Natural killer cell treated with Interleukin-12 subunit alpha and Interleukin-12 subunit beta and Interleukin-15 and Interleukin-18, amount 100 ng/mL, for 72 hours (primary cell): ENCODE results near the gene PRKG1. TPM values are rescaled to one million over a fixed set of nuclear protein-coding genes. Genes with fewer than 3 reads are reported as not detected.

Experiments used
- ATAC-seq, 2 donors: fragments of 150-1000 bp; cut with Tn5 transposase in 1 of 2; sonication (Bioruptor Pico), chemical (Tn5 transposase) in 1 of 2; 2 replicates each; pipeline ENCODE4 v1.10.0; 2021
- DNase-seq: peaks from one replicate; pipeline ENCODE4 v3.0.0; 2022; ENCODE audit warnings: low spot score
- H3K27ac Mint-ChIP-seq, 2 donors: 1 replicate in 1 of 2; 2 replicates in 1 of 2; pipeline ENCODE4 v1.8.0; 2022; ENCODE audit warnings: mixed read lengths in 2 of 2, mild to moderate bottlenecking in 1 of 2, moderate library complexity in 1 of 2
- H3K27me3 Mint-ChIP-seq, 2 donors: 1 replicate in 1 of 2; 2 replicates in 1 of 2; pipeline ENCODE4 v1.8.0; 2022; ENCODE audit warnings: mixed read lengths in 2 of 2
- H3K36me3 Mint-ChIP-seq: one replicate; pipeline ENCODE4 v1.8.0; 2022; ENCODE audit warnings: mixed read lengths
- H3K4me1 Mint-ChIP-seq, 2 donors: 1 replicate in 1 of 2; 2 replicates in 1 of 2; pipeline ENCODE4 v1.8.0; 2022; ENCODE audit warnings: low read depth in 2 of 2, mixed read lengths in 2 of 2, mild to moderate bottlenecking in 1 of 2
- H3K4me3 Mint-ChIP-seq: one replicate; pipeline ENCODE4 v1.8.0; 2022; ENCODE audit warnings: mixed read lengths
- H3K9me3 Mint-ChIP-seq: 2 replicates; pipeline ENCODE4 v1.8.0; 2022; ENCODE audit warnings: mixed read lengths
- total RNA-seq, 2 donors: library from RNA; stranded (reverse); gene quantifications; one replicate each; pipeline ENCODE4 v1.2.3, GENCODE V29; 2022

PRKG1 gene
- total RNA-seq, 2 donors from 2014 or later = 0.10 TPM; not detected in 1

DNA sequence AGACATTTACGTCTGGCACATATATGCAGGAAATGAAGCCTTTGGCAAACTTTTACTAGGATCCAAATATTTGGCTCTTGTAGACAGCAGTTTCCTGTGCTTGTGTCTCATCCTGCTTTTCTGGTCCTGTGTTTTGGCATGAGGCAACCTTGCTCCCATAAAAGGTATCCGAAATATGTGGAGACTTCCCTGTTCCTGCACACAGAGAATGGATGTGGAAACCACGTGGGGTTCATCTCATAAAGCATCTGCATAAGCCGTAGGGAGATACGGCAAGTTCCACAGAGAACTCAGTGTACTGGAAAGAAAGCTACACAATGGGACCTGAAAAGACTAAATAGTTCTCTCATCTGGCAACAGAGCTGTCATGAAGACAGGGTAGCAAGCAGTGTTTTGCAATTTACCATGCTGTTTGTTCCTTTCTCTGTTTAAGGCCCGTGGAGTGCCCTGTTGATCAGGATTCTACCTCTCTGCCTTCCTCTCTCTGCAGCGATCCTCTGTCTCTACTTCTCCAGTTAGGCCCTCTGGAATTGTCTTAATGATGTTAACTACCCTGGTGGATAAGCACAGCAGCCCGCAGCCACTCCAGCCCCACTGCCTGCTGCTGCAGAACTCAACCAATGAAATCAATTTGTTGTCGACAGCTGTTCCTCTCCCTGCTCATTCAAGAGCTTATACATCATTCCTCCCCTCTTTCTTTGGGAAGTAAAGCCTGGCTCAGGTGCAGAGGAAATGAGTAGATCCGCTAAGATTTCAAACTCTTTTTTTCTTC lies 331.5 kb downstream of the PRKG1 start:
- Mint-ChIP-seq H3K4me3 (no peak overlapping the region), H3K36me3 (no peaks in the 10 kb centered on the region)

DNA sequence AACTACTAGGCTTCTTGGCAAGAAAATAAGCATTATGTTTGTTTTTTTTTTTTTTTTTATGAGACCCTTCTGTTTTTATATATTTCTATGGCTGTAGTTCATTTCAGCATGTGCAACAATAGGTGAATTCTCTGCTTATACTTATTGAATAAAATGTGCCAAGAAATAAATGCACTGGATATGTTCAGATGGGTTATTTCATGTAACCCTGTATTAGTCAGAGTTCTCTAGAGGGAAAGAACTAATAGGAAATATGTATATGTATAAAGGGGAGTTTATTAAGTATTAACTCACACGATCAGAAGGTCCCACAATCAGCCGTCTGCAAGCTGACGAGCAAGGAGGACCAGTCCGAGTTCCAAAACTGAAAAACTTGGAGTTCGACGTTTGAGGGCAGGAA lies 332.3 kb downstream of the PRKG1 start:
- H3K4me1 Mint-ChIP-seq = no peaks in the 10 kb centered on the region
- no peaks in the 10 kb centered on the region for H3K9me3 Mint-ChIP-seq
- no peak overlapping the region for H3K27ac Mint-ChIP-seq
- DNase-seq = no peak
- no peak overlapping the region for H3K4me3 Mint-ChIP-seq
- no peak for ATAC-seq
- no peaks in the 10 kb centered on the region for H3K27me3 Mint-ChIP-seq
- no peaks in the 10 kb centered on the region for H3K36me3 Mint-ChIP-seq

More for the DNA sequence above, 331.5 kb downstream of the PRKG1 start:
- DNase-seq = no peak
- no peak for ATAC-seq
- Mint-ChIP-seq H3K9me3 (no peaks in the 10 kb centered on the region), H3K4me1 (no peaks in the 10 kb centered on the region), H3K27ac (no peak overlapping the region), H3K27me3 (no peaks in the 10 kb centered on the region)

DNA sequence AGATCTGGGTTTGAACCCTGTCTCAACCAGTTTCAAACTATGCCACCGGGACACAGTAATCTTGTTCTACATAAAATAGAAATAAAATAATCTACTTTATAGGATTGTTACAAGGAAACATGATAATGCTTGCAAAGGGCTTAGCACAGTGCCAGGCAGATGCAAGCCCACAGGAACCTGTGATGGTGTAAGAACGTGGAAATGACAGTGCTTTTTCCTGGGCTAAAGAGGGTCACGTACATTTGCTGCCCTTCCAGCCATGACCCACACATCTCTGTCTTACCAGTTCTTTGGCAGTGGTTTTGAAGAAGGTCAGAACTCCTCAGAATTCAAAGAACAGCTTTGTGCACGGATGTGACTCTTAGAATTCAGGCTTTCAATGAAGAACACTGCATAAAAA lies 342.2 kb downstream of the PRKG1 start:
- no peaks in the 10 kb centered on the region for H3K36me3 Mint-ChIP-seq
- H3K27me3 Mint-ChIP-seq = no peaks in the 10 kb centered on the region
- no peaks in the 10 kb centered on the region for H3K4me1 Mint-ChIP-seq
- no peak overlapping the region for H3K4me3 Mint-ChIP-seq
- no peak overlapping the region for H3K27ac Mint-ChIP-seq
- ATAC-seq (no peak), DNase-seq (no peak)
- H3K9me3 Mint-ChIP-seq = no peaks in the 10 kb centered on the region

DNA sequence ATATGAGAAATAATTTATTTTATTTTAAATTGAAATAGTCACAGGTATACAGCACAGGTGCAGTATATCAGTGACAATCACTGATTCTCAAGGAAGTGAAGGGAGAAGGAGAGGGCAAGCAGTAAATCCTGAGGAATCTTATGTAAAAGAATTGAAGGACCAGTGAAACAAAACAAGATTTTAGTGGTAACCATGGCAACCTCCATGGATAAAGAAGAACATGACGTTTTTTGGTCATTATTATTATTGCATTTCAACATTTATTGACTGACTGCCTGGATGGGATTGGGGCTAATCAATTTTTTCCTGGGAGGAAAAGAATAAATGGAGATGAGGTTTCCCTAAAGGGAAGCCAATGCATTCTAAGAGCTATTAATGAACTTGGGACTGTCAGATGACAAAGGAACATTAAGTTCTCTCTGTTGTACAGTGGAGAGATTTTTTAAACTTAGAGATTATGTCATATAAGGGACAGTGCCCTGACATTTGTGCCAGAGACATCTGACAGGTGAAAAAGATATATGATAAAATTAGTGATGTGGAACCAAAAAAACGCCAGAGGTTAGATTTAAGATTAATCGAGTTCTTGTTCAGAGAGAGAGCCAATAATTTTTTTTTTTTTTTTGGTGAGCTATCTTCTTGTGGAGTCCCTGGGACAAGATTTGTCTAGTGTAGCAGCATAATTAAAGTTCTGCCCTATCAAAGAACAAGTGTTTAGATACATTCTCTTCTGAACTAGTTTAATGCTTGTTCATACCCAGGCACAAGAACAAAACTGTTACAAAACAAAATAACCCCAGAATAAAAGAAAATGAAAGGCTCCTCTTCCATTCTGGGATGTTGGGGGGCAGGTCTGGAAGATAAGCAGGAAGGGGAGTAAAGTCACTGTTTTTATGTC lies 345.2 kb downstream of the PRKG1 start:
- Mint-ChIP-seq H3K36me3 (no peaks in the 10 kb centered on the region), H3K9me3 (no peaks in the 10 kb centered on the region), H3K4me1 (peaks cover 0 to 3% of the 10 kb centered on the region in 2 donors), H3K4me3 (no peak overlapping the region), H3K27me3 (no peaks in the 10 kb centered on the region), H3K27ac (no peak overlapping the region)
- DNase-seq (no peak), ATAC-seq (no peak)

DNA sequence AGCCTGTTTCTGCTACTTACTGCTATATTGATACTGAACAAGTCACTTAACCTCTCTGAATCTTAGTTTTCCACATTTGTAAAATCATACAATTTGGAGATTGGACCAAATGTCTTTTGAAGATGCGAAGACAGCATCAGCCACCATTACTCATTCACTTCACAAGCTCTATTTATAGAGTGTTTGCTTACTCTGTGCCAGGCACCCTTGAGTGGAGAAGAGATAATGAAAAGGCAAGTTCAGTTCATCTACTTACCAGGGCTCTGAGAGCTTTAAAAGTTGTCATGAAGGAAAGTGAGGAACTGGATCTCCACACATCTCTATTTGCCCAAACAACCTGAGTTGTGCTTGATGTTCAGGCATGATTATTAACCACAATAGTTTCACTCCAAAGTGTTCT lies 347.6 kb downstream of the PRKG1 start:
- no peaks in the 10 kb centered on the region for H3K9me3 Mint-ChIP-seq
- ATAC-seq (no peak), DNase-seq (no peak)
- peaks cover 0 to 3% of the 10 kb centered on the region in 2 donors for H3K4me1 Mint-ChIP-seq
- no peak overlapping the region for H3K4me3 Mint-ChIP-seq
- H3K27me3 Mint-ChIP-seq = peaks cover 0 to 6% of the 10 kb centered on the region in 2 donors
- H3K36me3 Mint-ChIP-seq = no peaks in the 10 kb centered on the region
- H3K27ac Mint-ChIP-seq = no peak overlapping the region

DNA sequence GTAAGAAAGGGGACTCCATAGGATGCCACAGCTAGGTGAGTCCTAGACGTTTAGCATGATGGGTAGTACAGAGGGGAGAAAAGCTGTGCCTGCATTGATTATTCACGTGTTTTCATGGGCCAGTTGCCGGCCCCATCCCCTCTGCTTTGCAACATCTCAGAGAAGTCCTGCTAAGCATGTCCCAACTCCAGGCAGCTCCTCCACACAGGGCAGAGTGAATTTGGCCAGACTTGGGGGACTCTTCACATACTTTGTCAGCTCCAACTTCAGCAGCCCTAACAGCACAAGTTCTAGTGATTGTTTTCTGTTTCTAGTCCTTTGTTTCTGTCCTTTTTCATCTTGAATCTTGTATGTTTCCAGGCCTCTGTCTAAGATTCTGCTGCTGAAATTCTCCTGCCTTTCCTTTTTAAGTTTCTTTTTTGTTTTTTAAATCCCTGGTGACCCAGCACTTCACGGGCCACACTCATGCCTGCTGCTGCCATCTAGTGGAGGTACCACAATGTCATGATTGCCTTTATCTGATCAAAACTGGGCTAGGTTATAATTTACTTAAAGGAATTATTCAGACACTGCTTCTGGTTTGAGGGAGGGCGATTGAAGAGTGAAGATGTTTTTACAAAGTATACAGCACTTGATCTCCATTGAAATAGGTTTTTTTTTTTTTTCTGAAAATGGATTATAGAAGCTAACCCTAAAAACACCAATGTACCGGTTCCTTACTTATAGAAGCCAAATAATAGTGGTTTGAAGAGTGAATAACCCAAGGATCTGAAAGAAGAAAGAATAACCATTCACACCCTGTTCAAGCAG lies 348.2 kb downstream of the PRKG1 start:
- Mint-ChIP-seq H3K4me3 (no peak overlapping the region), H3K27me3 (peaks cover 2 to 10% of the 10 kb centered on the region in 2 donors), H3K27ac (no peak overlapping the region), H3K9me3 (no peaks in the 10 kb centered on the region), H3K4me1 (peaks cover 0 to 3% of the 10 kb centered on the region in 2 donors), H3K36me3 (no peaks in the 10 kb centered on the region)
- DNase-seq (peak; percentile 64), ATAC-seq (peak in 1 of 2 donors; percentile 60)

DNA sequence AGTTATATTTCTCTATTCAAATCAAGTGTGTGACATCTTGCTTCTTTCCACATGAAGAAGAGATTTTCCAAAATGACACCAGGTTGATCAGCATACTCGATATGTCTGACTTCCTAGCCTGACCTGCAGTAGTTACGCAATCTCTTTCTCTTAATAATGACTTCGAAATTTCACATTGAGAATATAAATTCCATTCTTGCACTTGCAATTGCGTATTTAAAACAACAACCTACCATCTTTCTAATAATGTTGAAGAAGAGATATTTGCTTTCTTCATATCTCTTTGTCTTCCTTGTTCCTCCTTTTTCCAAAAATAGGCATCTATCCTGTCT lies 348.8 kb downstream of the PRKG1 start:
- ATAC-seq = no peak
- DNase-seq = no peak
- H3K9me3 Mint-ChIP-seq = no peaks in the 10 kb centered on the region

DNA sequence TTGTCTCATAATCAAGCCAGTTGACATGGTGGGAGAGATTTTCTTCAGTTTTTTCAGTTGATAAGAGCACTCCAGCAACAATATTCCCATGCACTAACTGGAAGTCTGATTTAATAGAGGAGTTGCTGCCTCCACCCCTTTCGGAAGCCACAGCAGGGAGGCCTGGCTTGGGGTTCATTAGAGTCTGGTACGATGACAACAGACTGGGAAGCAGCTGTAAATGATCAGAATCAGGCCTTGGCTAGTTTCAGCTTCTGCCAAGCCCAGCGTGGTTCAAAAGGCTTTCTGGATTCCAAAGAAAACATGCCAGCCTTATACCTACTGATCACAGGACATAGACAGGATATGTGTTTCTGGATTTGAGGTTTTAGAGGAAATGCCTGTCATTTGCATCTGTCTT lies 351.1 kb downstream of the PRKG1 start:
- no peak overlapping the region for H3K27ac Mint-ChIP-seq
- DNase-seq = no peak
- H3K4me3 Mint-ChIP-seq = no peak overlapping the region
- no peaks in the 10 kb centered on the region for H3K9me3 Mint-ChIP-seq
- no peak for ATAC-seq
- no peaks in the 10 kb centered on the region for H3K36me3 Mint-ChIP-seq
- peaks cover 8 to 14% of the 10 kb centered on the region in 2 donors for H3K27me3 Mint-ChIP-seq
- H3K4me1 Mint-ChIP-seq = peaks cover 0 to 3% of the 10 kb centered on the region in 2 donors

More for the DNA sequence above, 348.8 kb downstream of the PRKG1 start:
- no peak overlapping the region for H3K4me3 Mint-ChIP-seq
- peaks cover 5 to 10% of the 10 kb centered on the region in 2 donors for H3K27me3 Mint-ChIP-seq
- H3K27ac Mint-ChIP-seq = no peak overlapping the region
- peaks cover 0 to 3% of the 10 kb centered on the region in 2 donors for H3K4me1 Mint-ChIP-seq
- no peaks in the 10 kb centered on the region for H3K36me3 Mint-ChIP-seq

DNA sequence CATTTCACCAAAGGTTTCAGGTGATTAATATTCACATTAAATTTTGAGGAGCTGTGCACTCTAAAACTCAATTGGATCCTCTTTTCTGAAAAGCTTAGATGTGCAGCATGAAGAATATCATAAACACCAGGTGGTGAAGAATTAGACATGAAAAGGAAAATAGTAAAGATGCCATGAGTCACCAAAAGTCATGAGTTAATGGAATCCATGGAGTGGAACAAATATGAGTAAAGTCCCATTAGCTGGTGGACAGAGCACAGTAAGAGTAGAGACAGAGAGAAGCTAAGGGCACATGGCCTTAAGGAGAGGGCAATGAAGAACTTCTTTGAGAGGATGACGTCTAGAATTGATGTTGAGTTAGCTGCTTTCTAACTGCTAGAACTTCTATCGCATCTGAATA lies 353.5 kb downstream of the PRKG1 start:
- no peaks in the 10 kb centered on the region for H3K4me1 Mint-ChIP-seq
- no peak overlapping the region for H3K27ac Mint-ChIP-seq
- H3K9me3 Mint-ChIP-seq = no peaks in the 10 kb centered on the region
- DNase-seq = no peak
- ATAC-seq = no peak
- peaks cover 14 to 16% of the 10 kb centered on the region in 2 donors for H3K27me3 Mint-ChIP-seq
- no peak overlapping the region for H3K4me3 Mint-ChIP-seq
- H3K36me3 Mint-ChIP-seq = no peaks in the 10 kb centered on the region

DNA sequence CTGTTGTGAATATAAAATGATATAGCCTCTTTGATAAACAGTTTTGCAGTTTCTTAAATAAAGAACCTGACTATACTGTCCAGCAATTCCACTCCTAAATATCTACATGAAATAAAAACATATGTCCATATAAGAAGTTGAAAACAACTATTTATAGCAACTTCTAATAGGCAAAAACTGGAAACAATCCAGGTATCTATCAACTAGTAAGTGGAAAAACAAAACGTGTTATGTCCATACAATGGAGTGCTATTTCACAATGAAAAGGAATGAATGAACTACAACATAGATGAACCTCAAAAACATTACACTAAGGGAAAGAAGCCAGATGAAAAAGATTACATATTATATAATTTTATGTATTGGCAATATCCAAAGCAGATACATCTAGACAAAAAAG lies 356.2 kb downstream of the PRKG1 start:
- Mint-ChIP-seq H3K4me1 (no peaks in the 10 kb centered on the region), H3K27me3 (peaks cover 14 to 16% of the 10 kb centered on the region in 2 donors), H3K36me3 (no peaks in the 10 kb centered on the region), H3K4me3 (no peak overlapping the region), H3K9me3 (no peaks in the 10 kb centered on the region), H3K27ac (peak overlapping the region in 1 of 2 donors; percentile 22)
- DNase-seq = no peak
- no peak for ATAC-seq

DNA sequence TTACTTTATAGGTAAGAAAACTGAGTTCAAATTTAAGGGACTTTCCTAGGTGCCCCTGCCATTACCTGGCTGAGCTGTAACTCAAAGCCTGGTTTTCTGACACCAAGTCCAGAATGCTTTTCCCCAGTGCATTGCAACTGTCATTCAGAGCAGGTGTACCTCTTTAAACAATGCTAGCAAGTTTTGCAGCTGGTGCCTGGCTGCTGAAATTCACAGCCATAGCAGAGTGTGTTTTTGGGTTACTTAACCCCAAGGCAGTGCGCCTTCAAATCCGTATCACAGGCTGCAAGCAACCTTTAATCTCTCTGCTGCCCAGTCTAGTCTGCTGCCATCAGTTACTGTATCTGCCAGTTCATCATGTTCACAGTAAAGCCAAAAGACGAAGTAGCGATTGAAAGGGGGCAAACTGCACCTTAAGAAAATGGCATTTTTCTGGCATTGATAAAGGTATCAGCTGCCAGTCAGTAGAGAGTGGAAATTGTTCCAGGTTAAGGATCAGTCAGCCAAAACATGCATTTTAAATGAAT lies 359.7 kb downstream of the PRKG1 start:
- Mint-ChIP-seq H3K4me1 (no peaks in the 10 kb centered on the region), H3K27me3 (peaks cover 4 to 11% of the 10 kb centered on the region in 2 donors), H3K27ac (no peak overlapping the region), H3K4me3 (no peak overlapping the region), H3K9me3 (no peaks in the 10 kb centered on the region), H3K36me3 (no peaks in the 10 kb centered on the region)
- ATAC-seq (no peak), DNase-seq (no peak)

DNA sequence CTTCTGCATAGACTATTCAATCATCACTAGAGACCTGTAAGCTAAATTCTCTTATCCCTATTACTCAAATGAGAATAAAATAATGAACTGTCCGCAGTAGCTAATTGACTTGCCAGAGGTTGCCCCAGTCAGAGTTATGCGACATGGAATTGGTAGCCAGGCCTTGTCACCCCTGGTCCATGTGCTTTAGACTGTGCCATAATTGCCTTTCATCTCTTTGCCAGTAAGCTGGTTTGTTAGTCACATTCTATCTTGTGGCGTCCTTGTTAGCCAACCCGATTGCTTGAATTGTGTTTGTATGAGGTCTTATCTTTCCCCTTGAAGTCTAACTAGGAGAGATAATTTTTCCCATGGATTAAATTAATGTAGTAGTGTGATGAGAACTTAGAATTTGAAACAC lies 362.5 kb downstream of the PRKG1 start:
- no peaks in the 10 kb centered on the region for H3K9me3 Mint-ChIP-seq
- H3K4me3 Mint-ChIP-seq = no peak overlapping the region
- no peak overlapping the region for H3K27ac Mint-ChIP-seq
- no peaks in the 10 kb centered on the region for H3K4me1 Mint-ChIP-seq
- H3K36me3 Mint-ChIP-seq = no peaks in the 10 kb centered on the region
- ATAC-seq (no peak), DNase-seq (no peak)
- H3K27me3 Mint-ChIP-seq = peaks cover 0 to 2% of the 10 kb centered on the region in 2 donors

DNA sequence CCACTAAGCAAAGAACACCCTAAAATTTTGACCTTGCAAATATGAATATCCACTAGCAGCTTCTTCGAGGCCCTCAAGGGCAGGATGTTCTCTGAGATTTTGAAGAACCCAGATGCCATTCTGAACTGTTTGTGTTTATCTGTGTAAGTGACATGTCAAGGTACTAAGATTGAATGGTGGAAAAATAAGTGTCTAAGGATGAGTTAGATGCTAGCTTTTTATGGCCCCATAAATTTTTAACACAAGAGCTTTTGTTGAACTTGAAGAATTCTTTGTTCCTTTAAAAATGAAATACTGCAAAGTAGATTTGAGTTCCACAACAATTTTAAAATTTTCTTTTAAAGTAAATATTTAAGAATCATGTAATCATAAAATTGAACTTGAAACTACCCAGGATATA lies 365.4 kb downstream of the PRKG1 start:
- Mint-ChIP-seq H3K36me3 (no peaks in the 10 kb centered on the region), H3K27ac (no peak overlapping the region), H3K27me3 (peaks cover 0 to 2% of the 10 kb centered on the region in 2 donors), H3K9me3 (no peaks in the 10 kb centered on the region), H3K4me1 (no peaks in the 10 kb centered on the region), H3K4me3 (no peak overlapping the region)
- ATAC-seq (no peak), DNase-seq (no peak)
